ENCODE data around the gene EHMT2.

- TF ChIP-seq EZH2 (IDR thresholded peaks at IDR 0.05; ENCODE audit: low read length, missing control alignments) (no peak), CTCF (conservative IDR thresholded peaks at IDR 0.05 in 1 of 2, IDR thresholded peaks at IDR 0.05 in 1 of 2; ENCODE audit: low read depth in 1 of 2, low read length in 2 of 2) (no peak)
These were observed 37.5 kb upstream of the EHMT2 start for GRCh38 chr6:31935021-31935420.
